ENCODE results near the gene NAGA.

GRCh38 chr22:42066937-42067336 lies 3.7 kb downstream of the NAGA start:
- TF ChIP-seq ELK1 (IDR thresholded peaks at IDR 0.05; ENCODE audit: borderline replicate concordance, low read depth, low read length) (no peak), CTCF (conservative IDR thresholded peaks at IDR 0.05; ENCODE audit: low read depth, low read length) (no peak), SMC3 (IDR thresholded peaks at IDR 0.05; ENCODE audit: low read depth, low read length) (no peak), MAFK (IDR thresholded peaks at IDR 0.05; ENCODE audit: low read depth, low read length) (no peak), RFX5 (IDR thresholded peaks at IDR 0.05; ENCODE audit: low read depth, low read length) (no peak), POLR2A (IDR thresholded peaks at IDR 0.05; ENCODE audit: low read depth, low read length) (no peak), USF2 (IDR thresholded peaks at IDR 0.05; ENCODE audit: low read depth, low read length) (no peak)
